Nephron (organoid): ENCODE results near the gene UNC5B.

Experiments
- H3K27ac Mint-ChIP-seq, 3 experiments: 2 replicates each; pipeline ENCODE4 v1.8.0; 2020; ENCODE audit warnings: mixed read lengths in 3 of 3, mild to moderate bottlenecking in 2 of 3, moderate library complexity in 1 of 3
- H3K27me3 Mint-ChIP-seq: 2 replicates; pipeline ENCODE4 v1.8.0; 2021; ENCODE audit warnings: low read depth, mild to moderate bottlenecking, moderate library complexity, mixed read lengths
- H3K36me3 Mint-ChIP-seq: 2 replicates; pipeline ENCODE4 v1.8.0; 2020; ENCODE audit warnings: low read depth, mixed read lengths
- H3K4me1 Mint-ChIP-seq: 2 replicates; pipeline ENCODE4 v1.8.0; 2020; ENCODE audit warnings: mixed read lengths
- H3K4me3 Mint-ChIP-seq, 3 experiments: 2 replicates each; pipeline ENCODE4 v1.8.0; 2020; ENCODE audit warnings: mild to moderate bottlenecking in 3 of 3, mixed read lengths in 3 of 3, moderate library complexity in 2 of 3
- H3K9me3 Mint-ChIP-seq: 2 replicates; pipeline ENCODE4 v1.8.0; 2020; ENCODE audit warnings: mixed read lengths
- TF ChIP-seq, protein P1 (sequence below), 3 experiments: fragments of 200-600 bp; sonication (generic); IDR thresholded peaks; one replicate each; pipeline ENCODE4 v1.5.0; 2021; ENCODE audit warnings: antibody characterized with exemption in 3 of 3; ENCODE audit not compliant: unreplicated experiment in 3 of 3

Gene UNC5B

DNA sequence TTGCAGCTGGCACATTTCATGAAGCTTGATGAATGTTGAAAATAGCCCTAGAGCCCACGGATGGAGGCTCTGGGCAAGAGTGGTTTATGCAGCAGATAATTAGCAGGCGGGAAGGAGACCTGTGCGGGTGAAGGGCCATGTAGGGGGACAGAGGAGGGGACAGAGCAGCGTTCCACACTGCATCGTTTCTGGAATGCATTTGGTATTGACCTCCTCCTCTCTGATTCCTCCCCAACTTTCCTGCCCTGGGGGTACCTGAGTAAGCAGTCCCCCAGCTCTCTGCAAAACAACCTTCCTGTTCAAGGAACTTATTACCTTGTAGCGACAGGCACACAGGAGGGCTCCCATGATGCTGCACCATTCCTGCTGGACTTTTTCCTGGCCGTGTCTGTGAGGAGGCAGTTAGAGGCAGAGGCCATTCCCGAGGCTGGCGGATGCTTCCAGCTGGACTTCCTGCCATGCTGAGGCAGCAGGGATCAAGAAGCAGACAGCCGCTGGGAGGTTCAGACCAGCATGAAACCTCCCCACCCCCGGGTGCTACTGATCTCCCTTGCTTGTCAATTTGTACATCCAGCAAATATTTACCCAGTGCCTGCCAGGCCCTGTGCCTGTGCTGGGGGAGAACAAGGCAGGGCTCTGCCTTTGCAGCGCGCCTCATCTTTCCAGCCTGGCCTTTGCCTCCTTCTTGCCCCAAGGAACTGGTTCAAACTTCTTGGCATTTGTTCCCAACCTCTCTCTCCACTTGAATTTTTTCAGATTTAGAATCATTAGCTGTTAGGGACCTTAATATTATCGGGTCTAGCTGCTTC is 135.4 kb downstream of the UNC5B start:
- Mint-ChIP-seq H3K27ac (peak overlapping the region in 1 of 3 experiments; percentile 17), H3K4me1 (peaks cover 42% of the 10 kb centered on the region), H3K27me3 (peaks cover 4% of the 10 kb centered on the region), H3K9me3 (no peaks in the 10 kb centered on the region), H3K36me3 (no peaks in the 10 kb centered on the region), H3K4me3 (no peak overlapping the region)
- TF ChIP-seq, protein P1, sequence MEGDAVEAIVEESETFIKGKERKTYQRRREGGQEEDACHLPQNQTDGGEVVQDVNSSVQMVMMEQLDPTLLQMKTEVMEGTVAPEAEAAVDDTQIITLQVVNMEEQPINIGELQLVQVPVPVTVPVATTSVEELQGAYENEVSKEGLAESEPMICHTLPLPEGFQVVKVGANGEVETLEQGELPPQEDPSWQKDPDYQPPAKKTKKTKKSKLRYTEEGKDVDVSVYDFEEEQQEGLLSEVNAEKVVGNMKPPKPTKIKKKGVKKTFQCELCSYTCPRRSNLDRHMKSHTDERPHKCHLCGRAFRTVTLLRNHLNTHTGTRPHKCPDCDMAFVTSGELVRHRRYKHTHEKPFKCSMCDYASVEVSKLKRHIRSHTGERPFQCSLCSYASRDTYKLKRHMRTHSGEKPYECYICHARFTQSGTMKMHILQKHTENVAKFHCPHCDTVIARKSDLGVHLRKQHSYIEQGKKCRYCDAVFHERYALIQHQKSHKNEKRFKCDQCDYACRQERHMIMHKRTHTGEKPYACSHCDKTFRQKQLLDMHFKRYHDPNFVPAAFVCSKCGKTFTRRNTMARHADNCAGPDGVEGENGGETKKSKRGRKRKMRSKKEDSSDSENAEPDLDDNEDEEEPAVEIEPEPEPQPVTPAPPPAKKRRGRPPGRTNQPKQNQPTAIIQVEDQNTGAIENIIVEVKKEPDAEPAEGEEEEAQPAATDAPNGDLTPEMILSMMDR (IDR thresholded peaks at IDR 0.05; ENCODE audit: unreplicated experiment in 3 of 3) = no peak

DNA sequence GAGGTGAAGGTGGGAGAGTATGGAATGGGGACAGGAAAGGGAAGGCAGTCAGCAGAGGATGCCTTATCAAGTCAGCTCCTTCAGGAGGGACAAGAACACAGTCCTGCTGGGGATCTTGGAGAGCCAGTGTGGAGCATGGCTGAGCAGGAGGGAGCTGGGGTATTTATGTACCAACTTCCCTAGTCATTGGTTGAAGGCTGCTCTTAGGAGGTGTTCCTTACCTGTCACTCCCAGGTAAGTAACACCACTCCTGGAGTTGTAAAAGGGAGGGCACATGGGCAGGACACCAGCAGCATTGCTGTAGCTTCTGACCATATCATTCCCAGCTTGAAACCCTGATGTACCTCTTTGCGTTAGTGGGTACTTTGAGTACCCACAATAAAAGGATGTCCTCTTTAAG is 136.5 kb downstream of the UNC5B start:
- Mint-ChIP-seq H3K4me3 (no peak overlapping the region), H3K27ac (no peak overlapping the region), H3K36me3 (no peaks in the 10 kb centered on the region), H3K27me3 (peaks cover 4% of the 10 kb centered on the region), H3K9me3 (no peaks in the 10 kb centered on the region), H3K4me1 (peaks cover 41% of the 10 kb centered on the region)
- TF ChIP-seq, protein P1 (IDR thresholded peaks at IDR 0.05; ENCODE audit: unreplicated experiment in 3 of 3) = no peak

DNA sequence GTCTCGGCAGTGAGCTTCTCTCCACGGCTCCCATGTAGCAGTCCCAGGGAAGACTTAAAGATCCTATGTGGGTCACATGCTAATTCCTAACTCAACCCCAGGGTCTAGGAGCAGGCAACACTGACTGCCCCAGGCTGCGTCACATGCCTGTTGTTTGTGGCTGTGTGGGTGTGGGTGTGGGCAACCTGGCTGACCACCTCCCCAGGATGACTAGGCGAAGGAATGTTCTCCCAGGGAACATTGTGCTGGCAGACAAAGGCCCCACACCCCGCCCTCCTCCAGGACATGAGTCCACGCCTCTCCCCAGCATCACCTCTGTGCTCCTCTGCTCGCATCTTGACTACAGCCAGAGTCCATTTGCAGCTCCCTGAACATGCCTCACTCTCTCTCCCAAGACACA is 137.0 kb downstream of the UNC5B start:
- Mint-ChIP-seq H3K4me1 (peaks cover 39% of the 10 kb centered on the region), H3K27ac (no peak overlapping the region), H3K9me3 (no peaks in the 10 kb centered on the region), H3K27me3 (peaks cover 4% of the 10 kb centered on the region), H3K36me3 (no peaks in the 10 kb centered on the region), H3K4me3 (no peak overlapping the region)
- TF ChIP-seq, protein P1 (IDR thresholded peaks at IDR 0.05; ENCODE audit: unreplicated experiment in 3 of 3) = no peak

DNA sequence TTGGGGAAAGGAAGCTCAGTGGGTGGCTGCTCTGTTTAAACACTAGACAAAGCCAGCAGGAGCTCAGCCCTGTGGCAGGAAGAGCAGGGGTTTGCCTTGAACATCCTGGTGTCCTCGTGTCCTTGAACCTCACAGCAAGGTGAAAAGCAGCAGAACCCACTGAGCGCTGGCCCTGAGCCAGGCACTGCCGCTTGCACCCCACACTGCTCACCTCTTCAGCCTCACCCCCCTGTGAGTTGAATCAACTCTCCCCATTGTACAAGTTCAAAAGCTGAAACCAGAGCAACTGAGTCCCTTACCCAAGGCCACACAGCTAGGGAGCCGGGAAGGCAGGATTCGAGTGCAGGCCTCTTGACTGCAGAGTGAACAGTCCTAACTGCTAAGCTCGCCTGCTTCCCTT is 138.7 kb downstream of the UNC5B start:
- Mint-ChIP-seq H3K4me3 (no peak overlapping the region), H3K4me1 (peaks cover 31% of the 10 kb centered on the region), H3K27ac (no peak overlapping the region), H3K27me3 (peaks cover 4% of the 10 kb centered on the region), H3K9me3 (no peaks in the 10 kb centered on the region), H3K36me3 (no peaks in the 10 kb centered on the region)
- TF ChIP-seq, protein P1 (IDR thresholded peaks at IDR 0.05; ENCODE audit: unreplicated experiment in 3 of 3) = no peak

DNA sequence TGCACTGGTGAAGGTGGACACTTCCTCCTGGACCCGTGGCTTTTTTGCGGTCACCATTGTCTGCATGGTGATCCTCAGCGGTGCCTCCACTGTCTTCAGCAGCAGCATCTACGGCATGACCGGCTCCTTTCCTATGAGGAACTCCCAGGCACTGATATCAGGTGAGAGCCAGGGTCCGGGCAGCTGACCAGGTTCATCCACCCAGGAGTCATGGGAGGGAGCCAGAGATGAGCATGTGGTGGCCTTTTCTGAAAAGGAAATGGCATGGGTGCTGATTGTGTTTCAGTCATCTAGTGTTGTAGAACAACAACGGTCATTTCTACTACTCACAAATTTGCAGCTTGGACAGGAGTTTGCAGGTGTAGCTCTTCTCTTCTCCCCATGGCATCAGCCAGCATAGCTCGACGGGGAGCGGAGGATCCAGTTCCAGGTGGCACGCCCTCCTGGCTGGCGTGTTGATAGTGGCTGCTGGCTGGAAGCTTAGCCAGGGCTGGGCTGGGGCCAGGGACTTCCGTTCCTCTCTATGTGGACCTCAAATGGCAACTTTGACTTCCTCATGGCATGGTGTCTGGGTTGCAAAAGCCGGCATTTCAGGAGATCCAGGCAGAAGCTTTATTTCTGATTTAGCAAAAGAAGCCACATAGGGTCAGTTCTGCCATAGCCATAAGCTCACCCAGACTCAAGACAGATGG is 139.4 kb downstream of the UNC5B start:
- H3K4me3 Mint-ChIP-seq = no peak overlapping the region
- no peaks in the 10 kb centered on the region for H3K9me3 Mint-ChIP-seq
- H3K27ac Mint-ChIP-seq = no peak overlapping the region
- no peaks in the 10 kb centered on the region for H3K36me3 Mint-ChIP-seq
- peaks cover 35% of the 10 kb centered on the region for H3K4me1 Mint-ChIP-seq
- TF ChIP-seq, protein P1 (IDR thresholded peaks at IDR 0.05; ENCODE audit: unreplicated experiment in 3 of 3) = no peak
- H3K27me3 Mint-ChIP-seq = peaks cover 4% of the 10 kb centered on the region
